MM.1S (cell line): ENCODE data around the gene MLF1.

Experiments used
- EZH2 ChIP-seq: fragments of 300-600 bp; sonication (generic); optimal IDR thresholded peaks from 2 replicates; pipeline ENCODE3; 2017; ENCODE audit warnings: low read depth, mild to moderate bottlenecking, antibody characterized with exemption, low read length, mixed read lengths
- TF ChIP-seq, protein P1 (sequence below): fragments of 300-600 bp; sonication (generic); IDR thresholded peaks from 2 replicates; pipeline ENCODE4 v1.5.1; 2016; ENCODE audit warnings: antibody characterized with exemption, low read length, mixed read lengths

DNA sequence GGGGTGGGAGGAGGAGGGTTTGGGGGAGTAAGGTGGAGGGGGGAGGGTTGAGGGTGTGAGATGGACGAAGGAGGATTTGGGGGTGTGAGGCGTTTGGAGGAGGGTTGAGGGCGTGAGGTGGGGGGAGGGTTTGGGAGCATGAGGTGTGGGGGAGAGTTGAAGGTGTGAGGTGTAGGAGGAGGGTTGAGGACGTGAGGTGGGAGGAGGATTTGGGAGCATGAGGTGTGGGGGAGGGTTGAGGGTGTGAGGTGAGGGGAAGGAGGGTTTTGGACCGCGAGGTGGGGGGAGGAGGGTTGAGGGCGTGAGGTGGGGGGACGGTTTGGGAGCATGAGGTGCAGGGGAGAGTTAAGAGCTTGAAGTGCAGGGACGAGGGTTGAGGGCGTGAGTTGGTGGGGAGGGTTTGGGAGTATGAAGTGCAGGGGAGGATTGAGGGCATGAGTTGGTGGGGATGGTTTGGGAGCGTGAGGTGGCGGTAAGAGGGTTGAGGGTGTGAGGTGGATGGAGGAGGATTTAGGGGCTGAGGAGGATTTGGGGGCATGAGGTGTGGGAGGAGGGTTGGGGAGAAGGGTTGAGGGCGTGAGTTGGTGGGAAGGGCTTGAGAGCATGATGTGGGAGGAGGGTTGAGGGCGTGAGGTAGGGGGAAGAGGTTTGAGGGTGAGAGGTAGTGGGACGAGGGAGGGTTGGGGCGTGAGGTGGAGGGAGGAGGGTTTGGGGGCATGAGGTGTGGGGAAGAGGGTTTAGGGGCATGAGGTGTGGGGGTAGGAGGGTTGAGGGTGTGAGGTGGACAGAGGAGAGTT is 1.2 kb downstream of the MLF1 start:
- TF ChIP-seq, protein P1, sequence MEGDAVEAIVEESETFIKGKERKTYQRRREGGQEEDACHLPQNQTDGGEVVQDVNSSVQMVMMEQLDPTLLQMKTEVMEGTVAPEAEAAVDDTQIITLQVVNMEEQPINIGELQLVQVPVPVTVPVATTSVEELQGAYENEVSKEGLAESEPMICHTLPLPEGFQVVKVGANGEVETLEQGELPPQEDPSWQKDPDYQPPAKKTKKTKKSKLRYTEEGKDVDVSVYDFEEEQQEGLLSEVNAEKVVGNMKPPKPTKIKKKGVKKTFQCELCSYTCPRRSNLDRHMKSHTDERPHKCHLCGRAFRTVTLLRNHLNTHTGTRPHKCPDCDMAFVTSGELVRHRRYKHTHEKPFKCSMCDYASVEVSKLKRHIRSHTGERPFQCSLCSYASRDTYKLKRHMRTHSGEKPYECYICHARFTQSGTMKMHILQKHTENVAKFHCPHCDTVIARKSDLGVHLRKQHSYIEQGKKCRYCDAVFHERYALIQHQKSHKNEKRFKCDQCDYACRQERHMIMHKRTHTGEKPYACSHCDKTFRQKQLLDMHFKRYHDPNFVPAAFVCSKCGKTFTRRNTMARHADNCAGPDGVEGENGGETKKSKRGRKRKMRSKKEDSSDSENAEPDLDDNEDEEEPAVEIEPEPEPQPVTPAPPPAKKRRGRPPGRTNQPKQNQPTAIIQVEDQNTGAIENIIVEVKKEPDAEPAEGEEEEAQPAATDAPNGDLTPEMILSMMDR, result no peak
- TF ChIP-seq EZH2, result no peak
